AG04449 (cell line): ENCODE results near the gene SRGAP3.

Experiments used
- CTCF ChIA-PET: fragments of 350-600 bp; formaldehyde crosslinking; extraction: SDS; loops from one replicate; lab custom pipeline; 2021; ENCODE audit warnings: antibody characterized with exemption; lab: Yijun Ruan, JAX
- POLR2A ChIA-PET: fragments of 400-600, 350-600 bp; formaldehyde crosslinking; extraction: SDS; loops from one replicate; lab custom pipeline; 2020; ENCODE audit warnings: antibody characterized with exemption, inconsistent platforms; lab: Yijun Ruan, JAX
- DNase-seq: peaks from one replicate; pipeline ENCODE4 v3.0.0-alpha.2; 2010; ENCODE audit warnings: low read depth, low spot score
- H3K4me3 ChIP-seq: 2 replicates; pipeline ENCODE4 v1.5.1; 2011; ENCODE audit warnings: low read depth, mild to moderate bottlenecking, control low read depth, low read length
- CTCF ChIP-seq: IDR thresholded peaks from one replicate; pipeline ENCODE4 v1.5.1; 2011; ENCODE audit warnings: mild to moderate bottlenecking, moderate library complexity, low read length, control low read depth, inconsistent platforms; ENCODE audit not compliant: insufficient read depth; ENCODE audit errors: missing control alignments

The SRGAP3 gene

GRCh38 chr3:9201266-9201665, 48.2 kb downstream of the SRGAP3 start:
- ChIA-PET CTCF (no interaction called here), POLR2A (no interaction called here)
- no peak for TF ChIP-seq CTCF
- no peak overlapping the region for H3K4me3 ChIP-seq
- no peak for DNase-seq

DNA sequence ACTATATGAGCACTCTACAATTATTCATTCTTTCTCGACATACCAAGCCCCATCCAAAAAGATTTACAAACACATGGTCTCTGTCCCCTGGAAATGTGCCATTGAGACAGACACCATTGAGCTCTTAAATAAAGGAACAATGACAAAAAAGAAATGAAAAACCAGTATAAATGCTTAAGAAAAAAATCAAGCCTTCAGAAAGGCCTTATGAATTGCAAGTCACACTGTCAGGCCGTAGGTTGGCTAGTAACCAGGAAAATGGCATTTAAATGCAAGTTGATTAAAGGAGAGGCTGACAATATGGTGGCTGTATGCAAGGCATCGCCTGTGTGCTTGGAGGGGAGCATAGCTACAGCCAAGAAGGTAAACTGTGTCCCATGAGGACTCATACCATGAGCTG, 49.7 kb downstream of the SRGAP3 start:
- DNase-seq = no peak
- POLR2A ChIA-PET = no interaction called here
- no peak overlapping the region for H3K4me3 ChIP-seq
- CTCF ChIA-PET = no interaction called here
- TF ChIP-seq CTCF = no peak

- CTCF ChIA-PET = no interaction called here
- no peak overlapping the region for H3K4me3 ChIP-seq
- TF ChIP-seq CTCF = no peak
- DNase-seq = no peak
- POLR2A ChIA-PET = no interaction called here
Observed at GRCh38 chr3:9198899-9199335, 50.5 kb downstream of the SRGAP3 start.

- ChIA-PET CTCF (no interaction called here), POLR2A (no interaction called here)
- TF ChIP-seq CTCF = no peak
- no peak for DNase-seq
- H3K4me3 ChIP-seq = no peak overlapping the region
Observed at GRCh38 chr3:9198261-9198660, 51.2 kb downstream of the SRGAP3 start.

- H3K4me3 ChIP-seq = no peak overlapping the region
- ChIA-PET CTCF (no interaction called here), POLR2A (no interaction called here)
- TF ChIP-seq CTCF = no peak
- DNase-seq = no peak
Observed at GRCh38 chr3:9196020-9196419, 53.4 kb downstream of the SRGAP3 start.

- ChIA-PET POLR2A (no interaction called here), CTCF (no interaction called here)
- no peak for TF ChIP-seq CTCF
- H3K4me3 ChIP-seq = no peak overlapping the region
- no peak for DNase-seq
Observed at GRCh38 chr3:9195390-9195789, 54.1 kb downstream of the SRGAP3 start.
